ENCODE data around the gene ADM2.

GRCh38 chr22:50513175-50513574, 31.8 kb downstream of the ADM2 start:
- TF ChIP-seq CTCF (conservative IDR thresholded peaks at IDR 0.05 in 1 of 2, IDR thresholded peaks at IDR 0.05 in 1 of 2; ENCODE audit: extremely low read depth in 1 of 2, insufficient read depth in 1 of 2, low read depth in 1 of 2, low read length in 2 of 2) (no peak), EZH2 (IDR thresholded peaks at IDR 0.05; ENCODE audit: borderline replicate concordance, low read length) (no peak)
